ENCODE measurements around the gene CNDP1.

DNA sequence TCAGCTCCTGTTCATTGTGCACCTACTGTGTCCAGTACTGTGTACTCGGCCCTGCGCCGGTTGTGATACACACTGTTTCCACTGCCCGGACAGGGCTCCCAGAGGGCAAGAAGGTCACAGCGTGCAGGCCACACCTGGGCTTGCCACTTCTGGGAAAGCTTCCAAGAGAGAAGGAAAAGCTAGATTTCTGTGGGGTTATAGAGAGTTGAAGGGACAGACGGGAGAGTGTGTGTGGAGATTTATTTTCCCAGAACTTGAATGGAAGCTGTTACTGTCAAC is 3.8 kb upstream of the CNDP1 start:
- TF ChIP-seq, protein P1, sequence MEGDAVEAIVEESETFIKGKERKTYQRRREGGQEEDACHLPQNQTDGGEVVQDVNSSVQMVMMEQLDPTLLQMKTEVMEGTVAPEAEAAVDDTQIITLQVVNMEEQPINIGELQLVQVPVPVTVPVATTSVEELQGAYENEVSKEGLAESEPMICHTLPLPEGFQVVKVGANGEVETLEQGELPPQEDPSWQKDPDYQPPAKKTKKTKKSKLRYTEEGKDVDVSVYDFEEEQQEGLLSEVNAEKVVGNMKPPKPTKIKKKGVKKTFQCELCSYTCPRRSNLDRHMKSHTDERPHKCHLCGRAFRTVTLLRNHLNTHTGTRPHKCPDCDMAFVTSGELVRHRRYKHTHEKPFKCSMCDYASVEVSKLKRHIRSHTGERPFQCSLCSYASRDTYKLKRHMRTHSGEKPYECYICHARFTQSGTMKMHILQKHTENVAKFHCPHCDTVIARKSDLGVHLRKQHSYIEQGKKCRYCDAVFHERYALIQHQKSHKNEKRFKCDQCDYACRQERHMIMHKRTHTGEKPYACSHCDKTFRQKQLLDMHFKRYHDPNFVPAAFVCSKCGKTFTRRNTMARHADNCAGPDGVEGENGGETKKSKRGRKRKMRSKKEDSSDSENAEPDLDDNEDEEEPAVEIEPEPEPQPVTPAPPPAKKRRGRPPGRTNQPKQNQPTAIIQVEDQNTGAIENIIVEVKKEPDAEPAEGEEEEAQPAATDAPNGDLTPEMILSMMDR (optimal IDR thresholded peaks at IDR 0.05 in 1 of 3, IDR thresholded peaks at IDR 0.05 in 1 of 3, conservative IDR thresholded peaks at IDR 0.05 in 1 of 3; ENCODE audit: extremely low read depth in 1 of 3, insufficient read depth in 2 of 3, low read length in 3 of 3): no peak
- no peak for TF ChIP-seq EZH2 (IDR thresholded peaks at IDR 0.05; ENCODE audit: low read length)
